H1 (cell line): ENCODE data around the gene SP7. TPM values are rescaled to one million over a fixed set of nuclear protein-coding genes. Genes with fewer than 3 reads are reported as not detected.

ENCODE experiments used
- CTCF ChIA-PET: fragments of 300-600 bp; sonication (Branson Sonifier 250); formaldehyde crosslinking; loops from one replicate; lab custom pipeline; 2021; ENCODE audit not compliant: partially characterized antibody; lab: Charles Lee
- POLR2A ChIA-PET: fragments of 300-600 bp; sonication (Branson Sonifier 250); formaldehyde crosslinking; loops from one replicate; lab custom pipeline; 2021; ENCODE audit warnings: inconsistent platforms; ENCODE audit not compliant: partially characterized antibody; lab: Charles Lee
- DNase-seq, 2 experiments: peaks; one replicate each; pipeline versions ENCODE4 v3.0.0 to v3.0.0-alpha.2; 2010 to 2022; ENCODE audit warnings: low spot score in 2 of 2, low read depth in 1 of 2, mixed read lengths in 1 of 2
- FAIRE-seq: peaks from 2 replicates; lab custom pipeline; 2011; peaks lifted over from hg19 to GRCh38; lab: Jason Lieb, UNC
- H2AFZ ChIP-seq: 2 replicates; pipeline ENCODE4 v1.8.1; 2012; ENCODE audit warnings: low read length, inconsistent platforms
- H2AK5ac ChIP-seq: 2 replicates; pipeline ENCODE4 v1.6.1; 2013; ENCODE audit warnings: low read depth, low read length
- H2BK120ac ChIP-seq: replicated peaks from 2 replicates; pipeline ENCODE3; 2013; ENCODE audit warnings: low read depth, low read length, inconsistent platforms
- H2BK12ac ChIP-seq: 2 replicates; pipeline ENCODE4 v1.6.1; 2013; ENCODE audit warnings: low read depth, low read length
- H2BK15ac ChIP-seq: 2 replicates; pipeline ENCODE4 v1.6.1; 2013; ENCODE audit warnings: low read length
- H2BK20ac ChIP-seq: 2 replicates; pipeline ENCODE4 v1.6.1; 2013; ENCODE audit warnings: low read length
- H2BK5ac ChIP-seq: 2 replicates; pipeline ENCODE4 v1.6.1; 2013; ENCODE audit warnings: low read depth, low read length
- H3K14ac ChIP-seq: 2 replicates; pipeline ENCODE4 v1.6.1; 2013; ENCODE audit warnings: inconsistent platforms; ENCODE audit not compliant: insufficient read length
- H3K18ac ChIP-seq: 2 replicates; pipeline ENCODE4 v1.6.1; 2013; ENCODE audit warnings: low read length; ENCODE audit errors: extremely low read depth
- H3K23ac ChIP-seq: 2 replicates; pipeline ENCODE4 v1.6.1; 2013; ENCODE audit warnings: inconsistent platforms; ENCODE audit not compliant: insufficient read length
- H3K23me2 ChIP-seq: 2 replicates; pipeline ENCODE4 v1.6.1; 2013; ENCODE audit warnings: low read depth, low read length
- H3K27ac ChIP-seq: 2 replicates; pipeline ENCODE4 v1.6.1; 2011; ENCODE audit warnings: low read depth, low read length, inconsistent platforms
- H3K27me3 ChIP-seq, 4 experiments: replicated peaks in 1 of 4; 1 replicate in 1 of 4; 2 replicates in 3 of 4; pipeline versions ENCODE4 v1.6.1 to v1.8.1; 2011 to 2013; ENCODE audit warnings: low read length in 3 of 4, mild to moderate bottlenecking in 3 of 4, inconsistent platforms in 2 of 4, mixed read lengths in 2 of 4, moderate library complexity in 1 of 4; ENCODE audit not compliant: control insufficient read depth in 3 of 4, insufficient read depth in 3 of 4; ENCODE audit errors: extremely low read depth in 1 of 4
- H3K36me3 ChIP-seq, 4 experiments: 2 replicates each; pipeline versions ENCODE4 v1.6.1 to v1.8.1; 2011 to 2013; ENCODE audit warnings: mild to moderate bottlenecking in 4 of 4, low read length in 3 of 4, moderate library complexity in 2 of 4, control low read depth in 1 of 4, inconsistent platforms in 1 of 4; ENCODE audit not compliant: insufficient read depth in 4 of 4, control insufficient read depth in 2 of 4
- H3K4ac ChIP-seq: replicated peaks from 2 replicates; pipeline ENCODE3; 2013; ENCODE audit warnings: low read length, low read depth, mixed read lengths, inconsistent platforms; ENCODE audit not compliant: insufficient read length
- H3K4me1 ChIP-seq, 4 experiments: replicated peaks in 1 of 4; 1 replicate in 1 of 4; 2 replicates in 3 of 4; pipeline versions ENCODE4 v1.6.1 to v1.8.1; 2011 to 2013; ENCODE audit warnings: low read length in 3 of 4, inconsistent platforms in 2 of 4, mixed read lengths in 1 of 4; ENCODE audit not compliant: insufficient read depth in 4 of 4, control insufficient read depth in 3 of 4
- H3K4me2 ChIP-seq, 2 experiments: 2 replicates each; pipeline versions ENCODE4 v1.6.1 to v1.8.1; 2011 to 2013; ENCODE audit warnings: low read depth in 2 of 2, low read length in 2 of 2, control low read depth in 1 of 2, inconsistent platforms in 1 of 2, mild to moderate bottlenecking in 1 of 2; ENCODE audit not compliant: insufficient read depth in 1 of 2
- H3K4me3 ChIP-seq, 4 experiments: fragments of 200-600, 300-600 bp in 1 of 4; sonication (generic), shearing (Covaris generic), sonication (Bioruptor Twin) in 1 of 4; 2 replicates each; pipeline versions ENCODE4 v1.5.1 to v1.8.1; 2011 to 2016; ENCODE audit warnings: low read length in 4 of 4, low read depth in 3 of 4, control low read depth in 2 of 4, inconsistent platforms in 2 of 4, mild to moderate bottlenecking in 2 of 4, mixed read lengths in 1 of 4, moderate library complexity in 1 of 4; ENCODE audit not compliant: insufficient read depth in 2 of 4; ENCODE audit errors: extremely low read depth in 1 of 4
- H3K56ac ChIP-seq: replicated peaks from 2 replicates; pipeline ENCODE3; 2013; ENCODE audit warnings: low read depth, mild to moderate bottlenecking, mixed read lengths, low read length, inconsistent platforms; ENCODE audit not compliant: insufficient read length
- H3K79me1 ChIP-seq: 2 replicates; pipeline ENCODE4 v1.6.1; 2013; ENCODE audit warnings: low read depth, low read length, control low read depth
- H3K79me2 ChIP-seq, 2 experiments: 2 replicates each; pipeline versions ENCODE4 v1.6.1 to v1.8.1; 2012 to 2013; ENCODE audit warnings: low read length in 2 of 2, mild to moderate bottlenecking in 2 of 2, inconsistent platforms in 1 of 2; ENCODE audit not compliant: insufficient read depth in 2 of 2, control insufficient read depth in 1 of 2
- H3K9ac ChIP-seq, 4 experiments: replicated peaks in 1 of 4; 1 replicate in 1 of 4; 2 replicates in 3 of 4; pipeline versions ENCODE4 v1.6.1 to v1.8.1; 2011 to 2013; ENCODE audit warnings: low read depth in 3 of 4, low read length in 3 of 4, control low read depth in 2 of 4, mild to moderate bottlenecking in 2 of 4, moderate library complexity in 2 of 4, inconsistent platforms in 1 of 4; ENCODE audit errors: extremely low read depth in 1 of 4
- H3K9me3 ChIP-seq, 2 experiments: 2 replicates each; pipeline versions ENCODE4 v1.6.1 to v1.8.1; 2012 to 2013; ENCODE audit warnings: mild to moderate bottlenecking in 2 of 2, moderate library complexity in 2 of 2, control low read depth in 1 of 2, inconsistent platforms in 1 of 2, low read depth in 1 of 2, low read length in 1 of 2, mixed read lengths in 1 of 2; ENCODE audit not compliant: insufficient read depth in 2 of 2
- H4K20me1 ChIP-seq, 2 experiments: replicated peaks in 1 of 2; 2 replicates each; pipeline versions ENCODE3 to v1.8.1; 2011 to 2013; ENCODE audit warnings: inconsistent platforms in 2 of 2, low read length in 2 of 2, mild to moderate bottlenecking in 1 of 2; ENCODE audit not compliant: insufficient read depth in 2 of 2, control insufficient read depth in 1 of 2
- H4K5ac ChIP-seq: 2 replicates; pipeline ENCODE4 v1.6.1; 2013; ENCODE audit warnings: low read length, low read depth, mixed read lengths, inconsistent platforms; ENCODE audit not compliant: insufficient read length
- H4K8ac ChIP-seq: 2 replicates; pipeline ENCODE4 v1.8.0; 2013; ENCODE audit warnings: mild to moderate bottlenecking, moderate library complexity, low read length, inconsistent platforms; ENCODE audit not compliant: insufficient read depth; ENCODE audit errors: extremely low read depth
- H4K91ac ChIP-seq: replicated peaks from 2 replicates; pipeline ENCODE3; 2013; ENCODE audit warnings: low read length, mixed read lengths, inconsistent platforms; ENCODE audit not compliant: insufficient read length
- CBX8 ChIP-seq: fragments of 300-800, 300-1000 bp; sonication (generic); IDR thresholded peaks from 2 replicates; pipeline ENCODE4 v1.7.1; 2016; ENCODE audit warnings: low read depth, low read length, borderline replicate concordance
- CREB1 ChIP-seq: IDR thresholded peaks from 2 replicates; pipeline ENCODE4 v1.6.1; 2012; ENCODE audit warnings: inconsistent platforms
- E2F6 ChIP-seq: IDR thresholded peaks from 2 replicates; pipeline ENCODE4 v1.6.1; 2012; ENCODE audit warnings: inconsistent platforms
- EZH2 ChIP-seq: fragments of 200-600 bp; sonication (generic); IDR thresholded peaks from 2 replicates; pipeline ENCODE4 v1.7.1; 2012; ENCODE audit warnings: low read depth, mild to moderate bottlenecking, moderate library complexity, low read length, inconsistent platforms; ENCODE audit not compliant: severe bottlenecking
- RAD21 ChIP-seq, 2 experiments: IDR thresholded peaks in 1 of 2; conservative IDR thresholded peaks in 1 of 2; 2 replicates each; pipeline ENCODE4 v1.6.1; 2011; ENCODE audit warnings: low read depth in 2 of 2, low read length in 2 of 2, improper control_type of control experiment in 1 of 2, inconsistent platforms in 1 of 2, mild to moderate bottlenecking in 1 of 2, moderate library complexity in 1 of 2
- WGBS, 2 experiments: shearing (Covaris generic) in 1 of 2; methylation state at CpG; one replicate each; pipeline versions ENCODE4 v1.1.6 to v1.1.7; 2013 to 2015; ENCODE audit warnings: low lambda C conversion rate in 2 of 2, mixed read lengths in 2 of 2, inconsistent platforms in 1 of 2, low coverage in 1 of 2, missing lambda C conversion rate in 1 of 2; ENCODE audit not compliant: insufficient replicate concordance in 2 of 2, insufficient coverage in 1 of 2, insufficient read length in 1 of 2; ENCODE audit errors: extremely low coverage in 1 of 2, missing lambda C conversion rate in 1 of 2; 5-methylcytosine and 5-hydroxymethylcytosine counted together
- polyA plus RNA-seq, 7 experiments: library from polyadenylated mRNA; depleted of rRNA in 3 of 7; stranded (reverse) in 5 of 7; unstranded in 2 of 7; fragments of >200 nt in 5 of 7; fragments of 200-250 nt in 2 of 7; gene quantifications; 1 replicate in 5 of 7; 2 replicates in 1 of 7; 4 replicates in 1 of 7; pipeline versions ENCODE4 v1.2.1 to v1.2.3, GENCODE V29; 2011 to 2013; ENCODE audit warnings: missing spikeins in 2 of 7, mixed read lengths in 2 of 7
- total RNA-seq: library from RNA; stranded (reverse); fragmentation: NEBNext Ultra II Directional; extraction: Animal tissue kit (Norgen Biotek cat#: 25700); gene quantifications from 2 replicates; pipeline ENCODE4 v1.2.1, GENCODE V29; 2021

Gene SP7
- total and polyA plus RNA-seq, 2 of the 8 experiments (the other 6 are each of a cell fraction or from before 2014, with no cell fraction given), result 0.12 to 0.13 TPM

DNA sequence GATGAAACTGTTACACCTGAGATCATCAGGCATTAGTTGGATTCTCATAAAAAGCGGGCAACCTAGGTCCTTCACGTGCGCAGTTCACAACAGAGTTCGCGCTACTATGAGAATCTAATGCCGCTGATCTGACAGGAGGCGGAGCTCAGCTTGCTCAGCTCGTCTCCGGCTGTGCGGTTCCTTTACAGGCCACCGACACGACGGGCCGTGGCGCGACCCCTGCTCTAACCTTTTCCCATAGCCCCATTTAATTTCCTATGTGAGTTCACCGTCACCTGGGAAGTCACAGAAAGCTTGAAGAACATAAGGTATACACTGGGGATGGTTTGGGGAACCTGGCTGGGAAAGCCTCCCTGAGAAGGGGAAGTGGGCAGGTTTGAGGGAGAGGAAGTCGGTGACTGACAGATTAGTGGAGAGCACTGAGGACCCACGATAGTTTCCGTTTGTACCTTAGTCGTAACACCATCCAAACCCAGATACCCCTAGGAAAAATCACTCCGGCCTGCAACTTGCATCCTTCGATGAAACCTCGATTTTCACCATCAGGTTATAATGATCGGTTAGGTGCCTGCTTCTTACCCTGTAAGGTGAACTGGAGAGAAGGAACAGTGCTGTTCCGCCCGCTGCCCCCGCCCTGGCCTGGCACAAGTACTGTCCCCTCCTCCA is 11.9 kb downstream of the SP7 start:
- peaks cover 6% of the 10 kb centered on the region; the same call in 1 of the 2 replicates for H3K23me2 ChIP-seq
- DNase-seq (peak in 1 of 2 experiments; percentile 60), FAIRE-seq (no peak)
- H4K20me1 ChIP-seq, result peaks cover 2% of the 10 kb centered on the region in 2 experiments
- no peak overlapping the region for H3K23ac ChIP-seq
- no peak overlapping the region for H4K5ac ChIP-seq
- no peak overlapping the region for H2AK5ac ChIP-seq
- no peaks in the 10 kb centered on the region for H3K79me2 ChIP-seq
- H2BK120ac ChIP-seq, result no peak overlapping the region
- H2BK15ac ChIP-seq, result peak overlapping the region; percentile 5; the same call in 1 of the 2 replicates
- H3K4me2 ChIP-seq, result peak overlapping the region; percentile 45 to 78
- H3K56ac ChIP-seq, result no peak overlapping the region
- no peak overlapping the region for H3K4ac ChIP-seq
- peak overlapping the region; percentile 1 to 80 (median 48); a peak in 7 of 8 replicates for H3K4me3 ChIP-seq
- no peaks in the 10 kb centered on the region for H3K9me3 ChIP-seq
- no peak overlapping the region for H4K8ac ChIP-seq
- no peak overlapping the region for H3K14ac ChIP-seq
- peak overlapping the region; percentile 44; the same call in 1 of the 2 replicates for H2AFZ ChIP-seq
- H3K36me3 ChIP-seq, result peaks cover 0 to 3% (median 0%) of the 10 kb centered on the region in 4 experiments; a peak in 1 of 8 replicates
- peak overlapping the region; percentile 4; the same call in 1 of the 2 replicates for H3K18ac ChIP-seq
- no peak overlapping the region for H2BK5ac ChIP-seq
- ChIA-PET POLR2A (interaction anchor here (0.9 to 8.0 kb wide), 12 partner anchors 11 to 176 kb away, joined by 3 to 51 read pairs (median 4); partner anchors contain the start of genes ESPL1, MAP3K12, MYG1 and PRR13), CTCF (interaction anchor here (0.7 to 21.2 kb wide), 23 partner anchors 9 to 274 kb away, joined by 3 to 381 read pairs (median 6); partner anchors contain the start of genes NPFF, PFDN5, SP7 and TNS2)
- WGBS, 2 experiments, result 14% methylated on average over 28 of the region's 28 CpGs; no CpG with 5 or more reads in 1 of the 2 experiments
- H3K79me1 ChIP-seq, result no peaks in the 10 kb centered on the region
- no peak overlapping the region for H4K91ac ChIP-seq
- peaks cover 13 to 59% (median 46%) of the 10 kb centered on the region in 4 experiments for H3K27me3 ChIP-seq
- peaks cover 0 to 20% (median 12%) of the 10 kb centered on the region in 4 experiments; a peak in 6 of 7 replicates for H3K4me1 ChIP-seq
- H2BK20ac ChIP-seq, result no peak overlapping the region
- peak overlapping the region; percentile 44; the same call in 1 of the 2 replicates for H2BK12ac ChIP-seq
- no peak overlapping the region for H3K9ac ChIP-seq
- TF ChIP-seq E2F6 (0 out of 2 replicates have a peak, but pooled peaks have one; percentile 10), CBX8 (no peak), RAD21 (IDR thresholded peaks at IDR 0.05 in 1 of 2, conservative IDR thresholded peaks at IDR 0.05 in 1 of 2; ENCODE audit: low read depth in 2 of 2, low read length in 2 of 2) (no peak), EZH2 (peak; percentile 4), CREB1 (no peak)
- H3K27ac ChIP-seq, result no peak overlapping the region
